ENCODE measurements around the gene SORCS1. TPM values are rescaled to one million over a fixed set of nuclear protein-coding genes. Genes with fewer than 3 reads are reported as not detected.

The SORCS1 gene
- total RNA-seq, 1 experiment from 2014 or later, result 1.7 TPM

DNA sequence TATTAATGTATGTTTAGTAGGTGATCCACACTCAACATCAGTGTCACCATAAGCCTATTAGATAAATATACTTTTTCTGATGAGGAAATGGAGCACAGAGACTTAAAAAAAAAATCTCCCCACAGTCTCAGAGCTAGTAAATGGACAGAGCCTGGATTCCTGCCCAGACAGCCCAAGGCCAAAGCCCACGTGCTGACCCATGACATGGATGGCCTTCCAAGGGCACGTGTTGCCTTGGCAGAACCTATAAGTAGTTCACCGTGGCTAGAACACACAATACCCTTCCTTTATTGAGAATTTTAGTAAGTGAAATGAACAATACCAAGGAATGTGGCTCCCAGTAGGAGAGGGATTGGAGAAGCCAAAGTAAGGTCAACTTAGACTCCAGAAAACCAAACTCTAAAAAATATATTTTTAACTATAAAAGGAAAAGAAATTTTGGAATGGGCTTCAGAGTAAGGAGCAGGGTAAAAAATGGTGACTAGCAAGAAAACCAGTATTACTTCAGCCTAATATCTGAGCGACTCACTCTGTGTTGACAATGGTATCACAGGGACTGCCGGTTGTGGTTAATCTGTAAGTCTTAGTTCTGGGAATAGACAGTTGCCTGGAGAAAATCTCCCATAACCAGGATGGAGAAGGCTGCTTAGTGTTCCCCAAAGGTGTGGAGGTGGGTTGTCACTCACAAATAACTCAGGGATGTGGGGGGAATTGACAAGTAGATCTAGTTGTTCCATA is 223.0 kb downstream of the SORCS1 start:
- Mint-ChIP-seq H3K4me3 (no peak overlapping the region), H3K27me3 (ENCODE audit: low read depth) (no peaks in the 10 kb centered on the region), H3K36me3 (ENCODE audit: insufficient read depth in 1 of 3, low read depth in 3 of 3) (no peaks in the 10 kb centered on the region), H3K27ac (no peak overlapping the region), H3K4me1 (no peaks in the 10 kb centered on the region), H3K9me3 (0 out of 5 replicates have a peak, but pooled peaks cover 0 to 1% of the 10 kb centered on the region in 2 experiments)
- H3K9me3 ChIP-seq (ENCODE audit: control insufficient read depth, low read depth, low read length), result no peaks in the 10 kb centered on the region
- H2BK15ac ChIP-seq (ENCODE audit: low read depth, low read length), result no peak overlapping the region
- H2AFZ ChIP-seq (ENCODE audit: low read length), result no peak overlapping the region
- WGBS (ENCODE audit: extremely low coverage, insufficient read length, low lambda C conversion rate), result no CpG with 5 or more reads among the region's 5 CpGs
- H2BK5ac ChIP-seq (ENCODE audit: insufficient read length, low read length), result no peak overlapping the region
- H3T11ph ChIP-seq (ENCODE audit: low read length), result no peak overlapping the region
- H3K23ac ChIP-seq (ENCODE audit: insufficient read length, low read depth, low read length), result no peak overlapping the region
- no peak overlapping the region for H4K8ac ChIP-seq (replicated peaks; ENCODE audit: insufficient read length, low read depth, low read length)
- no peak overlapping the region for H3K27ac ChIP-seq (ENCODE audit: insufficient read length, low read depth, low read length)
- no peaks in the 10 kb centered on the region for H3K23me2 ChIP-seq (ENCODE audit: insufficient read length, low read depth, low read length, poor library complexity, severe bottlenecking)
- H2BK120ac ChIP-seq (ENCODE audit: low read depth, low read length, poor library complexity, severe bottlenecking), result no peak overlapping the region
- no peak overlapping the region for H3K4ac ChIP-seq (ENCODE audit: low read depth, low read length)
- no peak overlapping the region for H3K4me2 ChIP-seq (ENCODE audit: insufficient read depth, insufficient read length, low read length)
- no peak overlapping the region for H3K56ac ChIP-seq (ENCODE audit: insufficient read length, low read depth, low read length)
- H4K91ac ChIP-seq (ENCODE audit: insufficient read length, low read depth, low read length), result no peak overlapping the region
- no peak overlapping the region for H3K18ac ChIP-seq (ENCODE audit: insufficient read length, low read depth, low read length)
- H3K27me3 ChIP-seq (ENCODE audit: insufficient read depth, low read length), result no peaks in the 10 kb centered on the region
- no peaks in the 10 kb centered on the region for H3K79me1 ChIP-seq (ENCODE audit: insufficient read depth, low read depth, low read length, poor library complexity, severe bottlenecking)
- H3K4me1 ChIP-seq (ENCODE audit: insufficient read depth, low read length), result no peaks in the 10 kb centered on the region
- no peak overlapping the region for H2BK12ac ChIP-seq (ENCODE audit: insufficient read length, low read depth, low read length)
- H3K79me2 ChIP-seq (ENCODE audit: insufficient read depth, low read length), result no peaks in the 10 kb centered on the region
- no peak overlapping the region for H3K9ac ChIP-seq (ENCODE audit: extremely low read depth, insufficient read length, low read length)
- H2AK5ac ChIP-seq (ENCODE audit: insufficient read length, low read length), result no peak overlapping the region
- TF ChIP-seq, protein P1, sequence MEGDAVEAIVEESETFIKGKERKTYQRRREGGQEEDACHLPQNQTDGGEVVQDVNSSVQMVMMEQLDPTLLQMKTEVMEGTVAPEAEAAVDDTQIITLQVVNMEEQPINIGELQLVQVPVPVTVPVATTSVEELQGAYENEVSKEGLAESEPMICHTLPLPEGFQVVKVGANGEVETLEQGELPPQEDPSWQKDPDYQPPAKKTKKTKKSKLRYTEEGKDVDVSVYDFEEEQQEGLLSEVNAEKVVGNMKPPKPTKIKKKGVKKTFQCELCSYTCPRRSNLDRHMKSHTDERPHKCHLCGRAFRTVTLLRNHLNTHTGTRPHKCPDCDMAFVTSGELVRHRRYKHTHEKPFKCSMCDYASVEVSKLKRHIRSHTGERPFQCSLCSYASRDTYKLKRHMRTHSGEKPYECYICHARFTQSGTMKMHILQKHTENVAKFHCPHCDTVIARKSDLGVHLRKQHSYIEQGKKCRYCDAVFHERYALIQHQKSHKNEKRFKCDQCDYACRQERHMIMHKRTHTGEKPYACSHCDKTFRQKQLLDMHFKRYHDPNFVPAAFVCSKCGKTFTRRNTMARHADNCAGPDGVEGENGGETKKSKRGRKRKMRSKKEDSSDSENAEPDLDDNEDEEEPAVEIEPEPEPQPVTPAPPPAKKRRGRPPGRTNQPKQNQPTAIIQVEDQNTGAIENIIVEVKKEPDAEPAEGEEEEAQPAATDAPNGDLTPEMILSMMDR (conservative IDR thresholded peaks at IDR 0.05), result no peak
- no peak overlapping the region; the same call in 1 of the 2 replicates for H3K14ac ChIP-seq (ENCODE audit: insufficient read depth, low read length)
- no peak overlapping the region for H2BK20ac ChIP-seq (ENCODE audit: low read depth, low read length, poor library complexity, severe bottlenecking)
- no peak for DNase-seq
- H4K5ac ChIP-seq (ENCODE audit: insufficient read length, low read depth, low read length), result no peak overlapping the region
- H4K20me1 ChIP-seq (ENCODE audit: control insufficient read depth, insufficient read depth, insufficient read length), result no peaks in the 10 kb centered on the region

Measured in H9 (cell line).